Fibroblast of skin of abdomen (primary cell): ENCODE results near the gene FBXO42.
"Not testable (repeated sequence)": the region's sequence is repeated elsewhere in the genome, so short reads cannot be mapped to it uniquely, and the experiment has no call there.

Source experiments
- DNase-seq: peaks from one replicate; pipeline ENCODE4 v3.0.0-alpha.2; 2013

The FBXO42 gene

GRCh38 chr1:16260814-16261213, 91.5 kb downstream of the FBXO42 start:
- DNase-seq = peak; percentile 84

- no peak for DNase-seq
These were observed 93.6 kb downstream of the FBXO42 start for GRCh38 chr1:16258591-16259135.

GRCh38 chr1:16257968-16258367, 94.3 kb downstream of the FBXO42 start:
- DNase-seq = no peak

GRCh38 chr1:16257556-16257955, 94.7 kb downstream of the FBXO42 start:
- DNase-seq = not testable (repeated sequence)

GRCh38 chr1:16256478-16256877, 95.8 kb downstream of the FBXO42 start:
- DNase-seq = no peak

GRCh38 chr1:16254263-16254928, 97.9 kb downstream of the FBXO42 start:
- no peak for DNase-seq

GRCh38 chr1:16253332-16253922, 98.9 kb downstream of the FBXO42 start:
- DNase-seq = no peak

- DNase-seq = no peak
These were observed 99.4 kb downstream of the FBXO42 start for GRCh38 chr1:16252912-16253311.

GRCh38 chr1:16251381-16251780, 100.9 kb downstream of the FBXO42 start:
- no peak for DNase-seq

GRCh38 chr1:16250524-16251251, 101.6 kb downstream of the FBXO42 start:
- DNase-seq = peak; percentile 70

GRCh38 chr1:16249596-16250241, 102.6 kb downstream of the FBXO42 start:
- peak; percentile 56 for DNase-seq

GRCh38 chr1:16248603-16249516, 103.4 kb downstream of the FBXO42 start:
- peak; percentile 83 for DNase-seq

GRCh38 chr1:16248007-16248436, 104.3 kb downstream of the FBXO42 start:
- DNase-seq = no peak

GRCh38 chr1:16247441-16247840, 104.8 kb downstream of the FBXO42 start:
- no peak for DNase-seq

GRCh38 chr1:16246961-16247360, 105.3 kb downstream of the FBXO42 start:
- DNase-seq = no peak

- DNase-seq = not testable (repeated sequence)
These were observed 106.0 kb downstream of the FBXO42 start for GRCh38 chr1:16246239-16246638.

GRCh38 chr1:16245476-16246196, 106.6 kb downstream of the FBXO42 start:
- DNase-seq = no peak

GRCh38 chr1:16244650-16245285, 107.5 kb downstream of the FBXO42 start:
- no peak for DNase-seq

GRCh38 chr1:16243936-16244649, 108.2 kb downstream of the FBXO42 start:
- DNase-seq = peak; percentile 76

- no peak for DNase-seq
These were observed 109.1 kb downstream of the FBXO42 start for GRCh38 chr1:16243215-16243610.
